ENCODE data around the gene AKAP9.
"Not testable (repeated sequence)": the region's sequence is repeated elsewhere in the genome, so short reads cannot be mapped to it uniquely, and the experiment has no call there.

AKAP9 gene

GRCh38 chr7:92064438-92065029, 123.9 kb downstream of the AKAP9 start:
- no peak for DNase-seq (ENCODE audit: low spot score)

DNA sequence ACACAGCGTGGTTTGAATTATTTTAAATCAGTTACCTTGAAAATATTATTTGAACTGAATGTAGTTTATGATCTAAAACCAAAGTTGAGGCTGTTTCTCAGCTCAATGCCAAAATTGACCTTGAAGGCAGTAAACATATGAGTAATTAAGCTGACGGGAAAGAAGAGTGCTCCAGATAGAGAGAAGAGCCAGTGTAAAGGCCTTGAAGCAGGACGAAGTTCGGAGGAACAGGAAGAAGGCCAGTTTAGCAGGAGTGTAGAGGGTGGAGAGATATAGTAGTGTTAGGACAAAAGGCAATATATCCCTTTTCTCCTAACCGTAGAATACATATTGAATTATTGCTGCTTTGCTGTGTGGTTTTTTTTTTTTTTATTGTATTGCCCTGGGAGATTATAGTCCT, 130.4 kb downstream of the AKAP9 start:
- DNase-seq (ENCODE audit: low spot score), result no peak

GRCh38 chr7:92072121-92072520, 131.5 kb downstream of the AKAP9 start:
- DNase-seq (ENCODE audit: low spot score), result no peak

GRCh38 chr7:92072708-92073107, 132.0 kb downstream of the AKAP9 start:
- DNase-seq (ENCODE audit: low spot score), result no peak

GRCh38 chr7:92075455-92076158, 134.9 kb downstream of the AKAP9 start:
- DNase-seq (ENCODE audit: low spot score), result no peak

DNA sequence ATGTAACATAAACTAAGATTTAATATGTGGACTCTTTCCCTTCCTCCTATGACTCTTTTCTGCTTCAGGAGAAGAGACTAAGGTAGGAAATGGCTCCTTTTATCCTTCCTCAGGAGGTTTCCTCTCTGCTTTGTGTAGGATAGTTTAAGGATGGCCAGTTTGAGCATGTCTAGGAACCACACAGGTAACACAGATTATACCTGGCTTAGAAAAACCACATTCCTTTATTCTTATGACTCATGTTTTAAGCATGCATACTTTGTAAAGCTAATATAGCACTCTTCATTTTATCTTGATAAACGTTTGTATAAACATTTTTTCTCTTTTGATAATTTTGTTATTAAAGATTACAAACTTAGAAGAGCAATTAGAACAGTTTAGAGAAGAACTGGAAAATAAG, 135.8 kb downstream of the AKAP9 start:
- no peak for DNase-seq (ENCODE audit: low spot score)

DNA sequence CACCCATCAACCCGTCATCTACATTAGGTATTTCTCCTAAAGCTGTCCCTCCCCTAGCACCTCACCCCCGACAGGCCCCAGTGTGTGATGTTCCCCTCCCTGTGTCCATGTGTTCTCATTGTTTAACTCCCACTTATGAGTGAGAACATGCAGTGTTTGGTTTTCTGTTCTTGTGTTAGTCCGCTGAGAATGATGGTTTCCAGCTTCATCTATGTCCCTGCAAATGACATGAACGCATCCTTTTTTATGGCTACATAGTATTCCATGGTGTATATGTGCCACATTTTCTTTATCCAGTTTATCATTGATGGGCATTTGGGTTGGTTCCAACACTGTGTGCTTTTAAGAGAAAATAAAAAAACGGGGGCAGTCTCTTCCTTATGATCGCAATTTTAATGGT, 143.3 kb downstream of the AKAP9 start:
- DNase-seq (ENCODE audit: low spot score), result not testable (repeated sequence)

DNA sequence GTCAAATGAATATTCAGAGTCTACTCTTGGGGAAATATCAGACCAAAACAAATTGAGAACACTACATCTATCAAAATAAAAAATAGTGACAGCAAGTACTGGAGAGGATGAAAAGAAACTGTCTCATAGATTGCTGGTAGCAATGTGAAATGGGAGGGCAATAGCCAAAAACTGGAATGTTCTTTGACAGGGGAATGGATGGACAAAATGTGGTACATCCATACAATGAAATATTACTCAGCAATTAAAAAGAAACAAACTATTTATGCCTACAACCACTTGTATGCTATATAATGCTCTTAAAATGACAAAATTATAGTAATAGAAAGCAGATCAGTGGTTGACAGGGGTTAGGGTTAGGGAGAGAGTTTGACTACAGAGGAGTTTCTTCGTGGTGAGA, 147.6 kb downstream of the AKAP9 start:
- DNase-seq (ENCODE audit: low spot score), result no peak

GRCh38 chr7:92092210-92092609, 151.5 kb downstream of the AKAP9 start:
- DNase-seq (ENCODE audit: low spot score), result no peak

GRCh38 chr7:92095380-92095779, 154.7 kb downstream of the AKAP9 start:
- no peak for DNase-seq (ENCODE audit: low spot score)

- DNase-seq (ENCODE audit: low spot score), result no peak
These were observed 159.9 kb downstream of the AKAP9 start for GRCh38 chr7:92100534-92100933.

GRCh38 chr7:92102862-92103261, 162.2 kb downstream of the AKAP9 start:
- not testable (repeated sequence) for DNase-seq (ENCODE audit: low spot score)

DNA sequence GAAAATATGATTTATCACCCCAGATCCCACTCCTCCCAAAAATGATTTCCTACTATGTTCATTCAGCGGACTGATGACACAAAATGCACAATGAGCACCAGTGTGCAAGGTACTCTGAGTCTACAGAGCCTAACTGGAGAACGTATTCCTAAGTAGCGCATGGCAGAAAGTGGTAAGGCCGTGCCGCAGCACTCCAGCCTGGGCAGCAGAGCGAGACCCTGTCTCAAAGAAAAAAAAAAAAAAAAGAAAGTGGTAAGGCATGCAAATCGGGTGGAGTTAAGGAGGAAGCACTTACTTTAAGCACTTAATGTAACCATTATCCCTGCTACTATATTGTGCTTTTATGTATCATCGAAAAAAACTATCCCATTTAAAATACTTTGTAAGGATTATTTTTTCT, 168.2 kb downstream of the AKAP9 start:
- no peak for DNase-seq (ENCODE audit: low spot score)

GRCh38 chr7:92110857-92111256, 170.2 kb downstream of the AKAP9 start:
- no peak for DNase-seq (ENCODE audit: low spot score)

DNA sequence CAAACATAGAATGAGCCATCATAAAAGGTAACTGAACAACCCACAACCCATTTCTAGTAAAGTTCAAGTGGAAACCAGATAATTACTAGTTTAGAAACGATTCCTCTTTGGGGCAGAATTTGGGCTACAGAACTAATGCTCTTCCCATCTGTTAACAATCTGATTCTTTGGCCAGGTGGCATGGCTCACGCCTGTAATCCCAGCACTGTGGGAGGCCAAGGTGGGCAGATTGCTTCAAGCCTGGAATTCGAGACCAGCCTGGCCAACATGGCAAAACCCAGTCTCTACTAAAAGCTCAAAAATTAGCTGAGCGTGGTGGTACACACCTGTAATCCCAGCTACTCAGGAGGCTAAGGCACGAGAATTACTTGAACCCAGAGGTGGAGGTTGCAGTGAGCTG, 175.2 kb downstream of the AKAP9 start:
- no peak for DNase-seq (ENCODE audit: low spot score)

DNA sequence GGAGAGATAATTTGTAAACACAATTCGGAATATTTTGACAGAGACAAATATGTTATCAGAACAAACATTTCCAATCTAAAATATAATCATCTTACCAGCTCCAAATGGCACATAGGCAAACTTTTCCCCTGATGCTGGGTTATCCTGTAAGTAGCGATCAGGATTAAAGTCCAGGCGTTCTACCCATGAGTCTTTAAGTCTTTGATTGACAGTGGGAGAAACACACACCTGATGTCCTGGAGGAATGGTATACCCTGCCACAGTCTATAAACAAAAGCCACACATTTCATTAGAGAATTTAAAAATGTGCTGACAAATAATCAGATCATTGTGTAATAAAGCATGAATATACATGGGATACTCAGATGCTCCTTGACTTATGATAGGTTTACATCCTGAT, 176.3 kb downstream of the AKAP9 start:
- DNase-seq (ENCODE audit: low spot score), result no peak

DNA sequence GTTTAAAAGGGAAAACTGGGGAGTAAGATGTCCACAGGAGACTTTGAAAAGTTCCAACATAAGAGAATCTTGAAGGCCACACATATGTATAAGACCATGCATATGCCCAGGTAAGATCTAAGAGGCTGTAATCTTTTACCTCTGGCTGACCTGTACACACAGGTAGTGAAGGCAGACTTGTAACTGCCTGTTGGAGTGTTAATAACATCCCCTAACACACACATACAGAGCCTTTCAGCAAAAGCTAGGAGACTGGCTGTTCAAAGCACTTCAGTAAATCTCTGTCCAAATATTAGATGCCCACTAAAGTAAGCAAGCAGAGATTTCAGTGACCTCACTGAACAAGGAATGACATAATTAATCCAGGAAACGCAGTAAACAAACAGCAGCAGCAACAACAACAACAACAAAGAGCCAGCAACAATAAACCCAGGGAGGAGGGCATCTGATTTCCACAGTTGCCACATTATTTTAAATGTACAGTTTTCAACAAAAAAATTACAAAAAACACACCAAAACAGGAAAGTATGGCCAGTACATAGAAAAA, 178.6 kb downstream of the AKAP9 start:
- DNase-seq (ENCODE audit: low spot score), result no peak

GRCh38 chr7:92121681-92122080, 181.0 kb downstream of the AKAP9 start:
- DNase-seq (ENCODE audit: low spot score), result no peak

DNA sequence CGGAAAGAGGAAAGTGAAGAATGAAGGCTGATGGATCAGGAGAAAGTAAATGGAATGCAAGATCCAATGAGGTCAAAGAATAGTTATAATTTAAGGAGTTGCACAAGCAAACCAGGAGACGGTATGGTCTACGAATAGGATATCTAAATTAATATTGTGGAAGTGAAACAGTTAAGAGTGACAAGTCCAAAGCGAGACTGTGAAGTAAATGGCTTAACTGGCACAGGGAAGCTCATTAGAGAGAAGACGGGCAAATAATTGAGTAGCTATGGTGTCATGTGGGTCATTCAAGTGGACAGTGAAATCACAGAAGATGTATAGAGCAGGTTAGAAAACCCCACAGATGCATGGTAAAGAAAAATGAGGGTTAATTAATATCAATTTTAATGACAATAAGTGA, 190.4 kb downstream of the AKAP9 start:
- no peak for DNase-seq (ENCODE audit: low spot score)

DNA sequence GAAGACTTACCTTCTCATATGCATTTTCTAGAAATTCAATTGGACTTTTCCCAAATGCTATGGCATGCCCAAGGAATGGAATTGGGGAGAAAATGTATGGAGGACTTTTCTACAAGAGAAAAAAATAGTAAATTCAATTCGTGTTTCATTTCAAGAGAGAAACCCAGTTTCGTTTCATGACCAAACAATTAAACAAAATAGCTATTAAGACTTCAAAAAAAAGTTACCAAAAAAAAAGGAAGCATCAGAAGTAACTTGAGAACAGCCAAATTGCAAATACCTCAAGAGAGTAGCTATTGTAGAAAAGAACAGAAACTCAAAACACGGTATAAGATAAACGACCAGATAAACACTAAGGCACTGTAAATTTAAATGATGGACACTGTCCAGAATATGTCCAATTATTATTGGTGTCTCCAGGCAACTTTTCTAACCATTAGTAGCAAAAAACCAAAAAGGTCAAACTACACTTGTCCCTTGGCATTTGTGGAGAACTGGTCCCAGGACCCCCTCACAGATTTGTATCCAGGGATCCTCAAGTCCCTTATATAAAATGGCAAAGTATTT, 191.2 kb downstream of the AKAP9 start:
- DNase-seq (ENCODE audit: low spot score), result no peak

- DNase-seq (ENCODE audit: low spot score), result no peak
These were observed 192.6 kb downstream of the AKAP9 start for GRCh38 chr7:92133133-92133736.

- DNase-seq (ENCODE audit: low spot score), result peak; percentile 95
These were observed 193.1 kb downstream of the AKAP9 start for GRCh38 chr7:92133737-92134270.

Data from ecto neural progenitor cell (in vitro differentiated cells).